Glomerular endothelial cell (primary cell): Measurements from ENCODE around the gene APBB1. TPM values are rescaled to one million over a fixed set of nuclear protein-coding genes. Genes with fewer than 3 reads are reported as not detected.
"Not testable (repeated sequence)": the region's sequence is repeated elsewhere in the genome, so short reads cannot be mapped to it uniquely, and the experiment has no call there.

ENCODE experiments used
- DNase-seq: peaks from one replicate; pipeline ENCODE4 v3.0.0-alpha.2; 2011; ENCODE audit warnings: low read depth, low spot score; ENCODE audit errors: extremely low read depth
- total RNA-seq: library from RNA; depleted of rRNA; stranded (reverse); fragments of >200 nt; gene quantifications from 2 replicates; pipeline ENCODE4 v1.2.3, GENCODE V29; 2015

APBB1 gene
- total RNA-seq, 1 donor from 2014 or later, result 36.3 TPM

- no peak for DNase-seq
Measured at GRCh38 chr11:6393989-6394670, 24.8 kb downstream of the APBB1 start.

GRCh38 chr11:6392251-6392650 lies 26.6 kb downstream of the APBB1 start:
- DNase-seq, result not testable (repeated sequence)

GRCh38 chr11:6391537-6392134 lies 27.3 kb downstream of the APBB1 start:
- DNase-seq, result no peak

- DNase-seq, result no peak
Measured at GRCh38 chr11:6390718-6391469, 28.0 kb downstream of the APBB1 start.

GRCh38 chr11:6389905-6390717 lies 28.8 kb downstream of the APBB1 start, which contains the start of gene SMPD1:
SMPD1 (plus strand) TSS chr11:6390474; CDS start chr11:6390599, 125 bp downstream.
- DNase-seq, result no peak

- no peak for DNase-seq
Measured at GRCh38 chr11:6388748-6389147, 30.1 kb downstream of the APBB1 start.

GRCh38 chr11:6387811-6388599 lies 30.9 kb downstream of the APBB1 start:
- no peak for DNase-seq

- DNase-seq, result no peak
Measured at GRCh38 chr11:6385046-6385777, 33.7 kb downstream of the APBB1 start.

GRCh38 chr11:6378640-6378989 lies 40.3 kb downstream of the APBB1 start:
- DNase-seq, result no peak

GRCh38 chr11:6377902-6378639 lies 40.8 kb downstream of the APBB1 start:
- no peak for DNase-seq

- no peak for DNase-seq
Measured at GRCh38 chr11:6371825-6372224, 47.1 kb downstream of the APBB1 start.

- DNase-seq, result no peak
Measured at GRCh38 chr11:6365659-6366058, 53.2 kb downstream of the APBB1 start.

GRCh38 chr11:6362873-6363678 lies 55.8 kb downstream of the APBB1 start:
- no peak for DNase-seq

GRCh38 chr11:6362185-6362872 lies 56.6 kb downstream of the APBB1 start:
- DNase-seq, result no peak

GRCh38 chr11:6360183-6360582 lies 58.7 kb downstream of the APBB1 start:
- no peak for DNase-seq

GRCh38 chr11:6357222-6357621 lies 61.7 kb downstream of the APBB1 start:
- no peak for DNase-seq

GRCh38 chr11:6356503-6357055 lies 62.3 kb downstream of the APBB1 start:
- DNase-seq, result no peak
